Measurements from ENCODE around the gene DOCK1. TPM values are rescaled to one million over a fixed set of nuclear protein-coding genes. Genes with fewer than 3 reads are reported as not detected.

DOCK1 gene
- total RNA-seq, 1 donor from 2014 or later = 57.8 TPM

- no peak for DNase-seq (ENCODE audit: low spot score)
- Mint-ChIP-seq H3K27me3 (ENCODE audit: low read depth) (no peaks in the 10 kb centered on the region), H3K36me3 (ENCODE audit: low read depth) (peaks cover 18% of the 10 kb centered on the region), H3K9me3 (ENCODE audit: low read depth) (no peaks in the 10 kb centered on the region), H3K27ac (ENCODE audit: unreplicated experiment) (peak overlapping the region; percentile 22), H3K4me1 (ENCODE audit: low read depth) (peaks cover 15% of the 10 kb centered on the region), H3K4me3 (ENCODE audit: unreplicated experiment) (no peak overlapping the region)
- TF ChIP-seq CTCF (IDR thresholded peaks at IDR 0.05) = no peak
Observed at GRCh38 chr10:127012071-127012768, 107.0 kb downstream of the DOCK1 start.

GRCh38 chr10:127012769-127013152, 107.5 kb downstream of the DOCK1 start:
- DNase-seq (ENCODE audit: low spot score) = no peak

GRCh38 chr10:127013211-127013656, 108.0 kb downstream of the DOCK1 start:
- Mint-ChIP-seq H3K27ac (ENCODE audit: unreplicated experiment) (no peak overlapping the region), H3K9me3 (ENCODE audit: low read depth) (no peaks in the 10 kb centered on the region), H3K4me1 (ENCODE audit: low read depth) (peaks cover 15% of the 10 kb centered on the region), H3K36me3 (ENCODE audit: low read depth) (peaks cover 18% of the 10 kb centered on the region), H3K4me3 (ENCODE audit: unreplicated experiment) (no peak overlapping the region), H3K27me3 (ENCODE audit: low read depth) (no peaks in the 10 kb centered on the region)
- no peak for TF ChIP-seq CTCF (IDR thresholded peaks at IDR 0.05)
- DNase-seq (ENCODE audit: low spot score) = no peak

More at GRCh38 chr10:127012769-127013152, 107.5 kb downstream of the DOCK1 start:
- Mint-ChIP-seq H3K27ac (ENCODE audit: unreplicated experiment) (peak overlapping the region; percentile 22), H3K4me1 (ENCODE audit: low read depth) (peaks cover 15% of the 10 kb centered on the region), H3K27me3 (ENCODE audit: low read depth) (no peaks in the 10 kb centered on the region), H3K9me3 (ENCODE audit: low read depth) (no peaks in the 10 kb centered on the region), H3K36me3 (ENCODE audit: low read depth) (peaks cover 18% of the 10 kb centered on the region), H3K4me3 (ENCODE audit: unreplicated experiment) (no peak overlapping the region)
- no peak for TF ChIP-seq CTCF (IDR thresholded peaks at IDR 0.05)

- Mint-ChIP-seq H3K9me3 (ENCODE audit: low read depth) (no peaks in the 10 kb centered on the region), H3K4me3 (ENCODE audit: unreplicated experiment) (no peak overlapping the region), H3K36me3 (ENCODE audit: low read depth) (peaks cover 20% of the 10 kb centered on the region), H3K27me3 (ENCODE audit: low read depth) (no peaks in the 10 kb centered on the region), H3K27ac (ENCODE audit: unreplicated experiment) (no peak overlapping the region), H3K4me1 (ENCODE audit: low read depth) (peaks cover 15% of the 10 kb centered on the region)
- no peak for TF ChIP-seq CTCF (IDR thresholded peaks at IDR 0.05)
- DNase-seq (ENCODE audit: low spot score) = no peak
Observed at GRCh38 chr10:127013691-127014473, 108.7 kb downstream of the DOCK1 start.

- Mint-ChIP-seq H3K36me3 (ENCODE audit: low read depth) (peaks cover 22% of the 10 kb centered on the region), H3K27me3 (ENCODE audit: low read depth) (no peaks in the 10 kb centered on the region), H3K9me3 (ENCODE audit: low read depth) (no peaks in the 10 kb centered on the region), H3K4me3 (ENCODE audit: unreplicated experiment) (no peak overlapping the region), H3K27ac (ENCODE audit: unreplicated experiment) (no peak overlapping the region), H3K4me1 (ENCODE audit: low read depth) (peaks cover 15% of the 10 kb centered on the region)
- no peak for TF ChIP-seq CTCF (IDR thresholded peaks at IDR 0.05)
- DNase-seq (ENCODE audit: low spot score) = no peak
Observed at GRCh38 chr10:127014671-127015070, 109.4 kb downstream of the DOCK1 start.
